IMR-90 (cell line): ENCODE measurements around the gene VAC14. TPM values are rescaled to one million over a fixed set of nuclear protein-coding genes. Genes with fewer than 3 reads are reported as not detected.
A peak's percentile ranks its signal among the peaks of the same experiment; 100 is the strongest.

Experiments used
- ATAC-seq: fragments of 200-7000 bp; cut with Tn5 transposase; 2 replicates; pipeline ENCODE4 v1.9.1; 2020; ENCODE audit warnings: low read depth, mild to moderate bottlenecking, moderate library complexity
- BruUV-seq: library from RNA; stranded (reverse); fragments of 400-500 nt; replicated peaks from 2 replicates; lab custom pipeline; 2021; lab: Mats Ljungman, UMichigan
- CTCF ChIA-PET: fragments of 300-600 bp; formaldehyde crosslinking; extraction: SDS; loops from one replicate; lab custom pipeline; 2021; ENCODE audit warnings: antibody characterized with exemption; lab: Yijun Ruan, JAX
- POLR2A ChIA-PET: fragments of 300-600 bp; sonication (Branson Sonifier 250); formaldehyde crosslinking; loops from one replicate; lab custom pipeline; 2022; ENCODE audit warnings: antibody characterized with exemption; ENCODE audit not compliant: unreplicated experiment; lab: Charles Lee
- DNase-seq: peaks from one replicate; pipeline ENCODE4 v3.0.0; 2013
- H2AFZ ChIP-seq: replicated peaks from 2 replicates; pipeline ENCODE3; 2013; ENCODE audit warnings: low read length, mild to moderate bottlenecking; ENCODE audit not compliant: poor library complexity
- H2AK5ac ChIP-seq: 2 replicates; pipeline ENCODE4 v1.6.1; 2013; ENCODE audit warnings: low read depth, low read length, inconsistent platforms
- H2AK9ac ChIP-seq: replicated peaks from 2 replicates; pipeline ENCODE3; 2013; ENCODE audit warnings: mild to moderate bottlenecking, low read depth, low read length, moderate library complexity; ENCODE audit not compliant: poor library complexity
- H2BK120ac ChIP-seq: 2 replicates; pipeline ENCODE4 v1.6.1; 2013; ENCODE audit warnings: low read depth, low read length, inconsistent platforms
- H2BK15ac ChIP-seq: 3 replicates; pipeline ENCODE4 v1.6.1; 2013; ENCODE audit warnings: low read depth, low read length, inconsistent platforms
- H2BK20ac ChIP-seq: 2 replicates; pipeline ENCODE4 v1.6.1; 2013; ENCODE audit warnings: low read depth, mild to moderate bottlenecking, inconsistent platforms, low read length, moderate library complexity
- H2BK5ac ChIP-seq: 2 replicates; pipeline ENCODE4 v1.6.1; 2013; ENCODE audit warnings: mild to moderate bottlenecking, low read depth, low read length, inconsistent platforms; ENCODE audit not compliant: poor library complexity, severe bottlenecking
- H3K14ac ChIP-seq: replicated peaks from 2 replicates; pipeline ENCODE4 v1.6.1; 2013; ENCODE audit warnings: low read depth, low read length, inconsistent platforms
- H3K18ac ChIP-seq: 2 replicates; pipeline ENCODE4 v1.6.1; 2013; ENCODE audit warnings: low read depth, low read length, control low read depth
- H3K23ac ChIP-seq: 2 replicates; pipeline ENCODE4 v1.6.1; 2013; ENCODE audit warnings: low read depth, low read length, inconsistent platforms
- H3K27ac ChIP-seq: 2 replicates; pipeline ENCODE4 v1.5.1; 2013; ENCODE audit warnings: mild to moderate bottlenecking, control low read depth, low read length; ENCODE audit not compliant: insufficient read depth
- H3K27me3 ChIP-seq: 2 replicates; pipeline ENCODE4 v1.6.1; 2013; ENCODE audit warnings: low read length; ENCODE audit not compliant: control insufficient read depth, insufficient read depth
- H3K36me3 ChIP-seq: 2 replicates; pipeline ENCODE4 v1.6.1; 2013; ENCODE audit warnings: low read length, mixed read lengths; ENCODE audit not compliant: control insufficient read depth, insufficient read depth
- H3K4ac ChIP-seq: 2 replicates; pipeline ENCODE4 v1.6.1; 2013; ENCODE audit warnings: low read depth, low read length, inconsistent platforms
- H3K4me1 ChIP-seq: 2 replicates; pipeline ENCODE4 v1.6.1; 2013; ENCODE audit warnings: low read length, mixed read lengths; ENCODE audit not compliant: control insufficient read depth, insufficient read depth
- H3K4me2 ChIP-seq: 2 replicates; pipeline ENCODE4 v1.6.1; 2013; ENCODE audit warnings: low read depth, mild to moderate bottlenecking, control low read depth, low read length, moderate library complexity
- H3K4me3 ChIP-seq: 2 replicates; pipeline ENCODE4 v1.5.1; 2013; ENCODE audit warnings: low read depth, mild to moderate bottlenecking, control low read depth, low read length, moderate library complexity; ENCODE audit not compliant: insufficient read depth
- H3K56ac ChIP-seq: 2 replicates; pipeline ENCODE4 v1.6.1; 2013; ENCODE audit warnings: low read length, inconsistent platforms; ENCODE audit not compliant: insufficient read depth; ENCODE audit errors: extremely low read depth
- H3K79me1 ChIP-seq, 2 experiments: 2 replicates each; pipeline ENCODE4 v1.6.1; 2013; ENCODE audit warnings: low read length in 2 of 2, inconsistent platforms in 1 of 2, low read depth in 1 of 2
- H3K9ac ChIP-seq: 2 replicates; pipeline ENCODE4 v1.6.1; 2013; ENCODE audit warnings: low read depth, low read length, control low read depth
- H3K9me1 ChIP-seq: 2 replicates; pipeline ENCODE4 v1.6.1; 2013; ENCODE audit warnings: low read length, inconsistent platforms; ENCODE audit not compliant: insufficient read depth
- H3K9me3 ChIP-seq: 2 replicates; pipeline ENCODE4 v1.6.1; 2013; ENCODE audit warnings: low read length; ENCODE audit not compliant: control insufficient read depth, insufficient read depth
- H4K20me1 ChIP-seq: 2 replicates; pipeline ENCODE4 v1.6.1; 2013; ENCODE audit warnings: low read length, inconsistent platforms; ENCODE audit not compliant: insufficient read depth
- H4K5ac ChIP-seq: 2 replicates; pipeline ENCODE4 v1.6.1; 2013; ENCODE audit warnings: mild to moderate bottlenecking, low read depth, low read length, control low read depth
- H4K8ac ChIP-seq, 2 experiments: 2 replicates each; pipeline ENCODE4 v1.6.1; 2013; ENCODE audit warnings: low read depth in 2 of 2, low read length in 2 of 2, control low read depth in 1 of 2, inconsistent platforms in 1 of 2
- H4K91ac ChIP-seq: 2 replicates; pipeline ENCODE4 v1.6.1; 2013; ENCODE audit warnings: low read depth, low read length, inconsistent platforms; ENCODE audit not compliant: insufficient read depth
- CEBPB ChIP-seq: IDR thresholded peaks from 2 replicates; pipeline ENCODE4 v1.6.1; 2012; ENCODE audit warnings: low read depth, low read length, improper control_type of control experiment
- CHD1 ChIP-seq: IDR thresholded peaks from 2 replicates; pipeline ENCODE4 v1.6.1; 2012; ENCODE audit warnings: low read depth, low read length, improper control_type of control experiment
- NFE2L2 ChIP-seq: fragments of 150-350 bp; IDR thresholded peaks from 2 replicates; pipeline ENCODE4 v1.6.1; 2016; ENCODE audit warnings: low read depth, mild to moderate bottlenecking, low read length
- POLR2A ChIP-seq: IDR thresholded peaks from 2 replicates; pipeline ENCODE4 v1.6.1; 2012; ENCODE audit warnings: mild to moderate bottlenecking, low read depth, low read length
- WGBS, 2 experiments: methylation state at CpG; one replicate each; pipeline versions ENCODE4 v1.1.5 to v1.1.7; 2013; ENCODE audit warnings: missing lambda C conversion rate in 2 of 2; ENCODE audit not compliant: insufficient read length in 1 of 2; ENCODE audit errors: extremely low coverage in 2 of 2; 5-methylcytosine and 5-hydroxymethylcytosine counted together
- dilution Hi-C: fragments of 300-500 bp; cut with HindIII; formaldehyde crosslinking; loops from one replicate; pipeline ENCODE4 v1.14.3; 2018; ENCODE audit warnings: low sequenced_read_pairs; ENCODE audit not compliant: unreplicated experiment
- in situ Hi-C: fragments of 300-500 bp; cut with MboI; formaldehyde crosslinking; loops from 3 replicates; pipeline ENCODE4 v1.14.3; 2019; ENCODE audit warnings: low sequenced_read_pairs, inconsistent platforms, mixed read lengths
- intact Hi-C: fragments of 100-400 bp; cut with micrococcal nuclease; formaldehyde crosslinking; loops from 2 replicates; pipeline ENCODE4 v1.10.0; 2022
- polyA plus RNA-seq, 3 experiments: library from polyadenylated mRNA; depleted of rRNA; stranded (reverse); fragments of >200 nt; gene quantifications; 2 replicates each; pipeline ENCODE4 v1.2.3, GENCODE V29; 2012; ENCODE audit warnings: low replicate concordance in 1 of 3
- total RNA-seq: library from RNA; depleted of rRNA; stranded (reverse); fragments of >200 nt; gene quantifications from 2 replicates; pipeline ENCODE4 v1.2.3, GENCODE V29; 2012

The VAC14 gene
- total and polyA plus RNA-seq, 2 of the 4 experiments (the other 2 are of a cell fraction): 21.1 to 40.2 TPM

- Histone ChIP-seq H4K5ac (no peak overlapping the region), H4K20me1 (no peaks in the 10 kb centered on the region), H4K8ac (no peak overlapping the region), H2BK120ac (no peak overlapping the region), H2BK20ac (no peak overlapping the region), H3K4ac (no peak overlapping the region), H3K4me1 (peaks cover 6% of the 10 kb centered on the region), H3K23ac (no peak overlapping the region), H3K9me1 (peaks cover 3% of the 10 kb centered on the region), H3K9me3 (no peaks in the 10 kb centered on the region), H2AK9ac (no peak overlapping the region), H2AK5ac (no peak overlapping the region), H3K9ac (no peak overlapping the region), H3K79me1 (no peaks in the 10 kb centered on the region), H2BK15ac (no peak overlapping the region), H3K4me3 (no peak overlapping the region), H3K4me2 (no peak overlapping the region), H3K56ac (no peak overlapping the region), H3K27me3 (0 out of 2 replicates have a peak, but pooled peaks cover 4% of the 10 kb centered on the region), H2AFZ (no peak overlapping the region), H3K14ac (no peak overlapping the region), H3K36me3 (no peaks in the 10 kb centered on the region), H2BK5ac (no peak overlapping the region), H3K27ac (no peak overlapping the region), H3K18ac (no peak overlapping the region), H4K91ac (no peak overlapping the region)
- DNase-seq (no peak), ATAC-seq (no peak)
- no CpG with 5 or more reads among the region's 1 CpG for WGBS, 2 experiments
- dilution Hi-C loops (no loop called here), in situ Hi-C loops (no loop called here), intact Hi-C loops (no loop called here)
- CTCF ChIA-PET: interaction anchor here (0.7 kb wide), 1 partner anchor 80 kb away, joined by 6 read pairs; no protein-coding TSS in a partner anchor
- BruUV-seq: no TSS peak
- TF ChIP-seq NFE2L2: no peak
- TF ChIP-seq POLR2A: no peak
- peak; percentile 66; the same call in 1 of the 2 replicates for TF ChIP-seq CEBPB
- TF ChIP-seq CHD1: no peak
- POLR2A ChIA-PET: no interaction called here
Observed at GRCh38 chr16:70642633-70643032, 158.3 kb downstream of the VAC14 start.
